GM23338 (cell line): ENCODE results near the gene ZSWIM1.

Experiments
- CTCF ChIP-seq, 2 experiments: fragments of 200-600 bp in 1 of 2; sonication (generic) in 1 of 2; conservative IDR thresholded peaks; 2 replicates each; pipeline versions ENCODE4 v1.5.1 to v1.6.1; 2016 to 2017; ENCODE audit warnings: antibody characterized with exemption in 2 of 2, low read depth in 2 of 2, mild to moderate bottlenecking in 2 of 2, moderate library complexity in 1 of 2
- POLR2AphosphoS5 ChIP-seq: IDR thresholded peaks from 2 replicates; pipeline ENCODE4 v1.6.1; 2016; ENCODE audit warnings: antibody characterized with exemption, low read depth
- REST ChIP-seq: IDR thresholded peaks from one replicate; pipeline ENCODE4 v1.6.1; 2018; ENCODE audit warnings: antibody characterized with exemption; ENCODE audit not compliant: unreplicated experiment
- TF ChIP-seq, protein P1 (sequence below): IDR thresholded peaks from 2 replicates; pipeline ENCODE4 v1.6.1; 2016; ENCODE audit warnings: antibody characterized with exemption

GRCh38 chr20:45857114-45857881 is 23.7 kb upstream of the ZSWIM1 start, which contains the start of the genes ACOT8 and ZSWIM3:
- no peak for TF ChIP-seq REST
- peak; percentile 73 for TF ChIP-seq POLR2AphosphoS5
- TF ChIP-seq CTCF (conservative IDR thresholded peaks at IDR 0.05; ENCODE audit: low read depth in 2 of 2): no peak
- TF ChIP-seq, protein P1, sequence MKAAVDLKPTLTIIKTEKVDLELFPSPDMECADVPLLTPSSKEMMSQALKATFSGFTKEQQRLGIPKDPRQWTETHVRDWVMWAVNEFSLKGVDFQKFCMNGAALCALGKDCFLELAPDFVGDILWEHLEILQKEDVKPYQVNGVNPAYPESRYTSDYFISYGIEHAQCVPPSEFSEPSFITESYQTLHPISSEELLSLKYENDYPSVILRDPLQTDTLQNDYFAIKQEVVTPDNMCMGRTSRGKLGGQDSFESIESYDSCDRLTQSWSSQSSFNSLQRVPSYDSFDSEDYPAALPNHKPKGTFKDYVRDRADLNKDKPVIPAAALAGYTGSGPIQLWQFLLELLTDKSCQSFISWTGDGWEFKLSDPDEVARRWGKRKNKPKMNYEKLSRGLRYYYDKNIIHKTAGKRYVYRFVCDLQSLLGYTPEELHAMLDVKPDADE: no peak
